ENCODE data around the gene SLC25A18. TPM values are rescaled to one million over a fixed set of nuclear protein-coding genes. Genes with fewer than 3 reads are reported as not detected.

Gene SLC25A18
- total RNA-seq, 1 experiment from 2014 or later = 2.1 TPM

GRCh38 chr22:17606496-17606895 lies 43.2 kb downstream of the SLC25A18 start (continued):
- TF ChIP-seq STAT6 (CRISPR knock-in tag; conservative IDR thresholded peaks at IDR 0.05; ENCODE audit: low read depth) (no peak), TEAD1 (CRISPR knock-in tag; IDR thresholded peaks at IDR 0.05) (no peak), USF1 (CRISPR knock-in tag; IDR thresholded peaks at IDR 0.05) (no peak), ZMAT4 (CRISPR knock-in tag; IDR thresholded peaks at IDR 0.05) (no peak), ZNF138 (CRISPR knock-in tag; conservative IDR thresholded peaks at IDR 0.05) (no peak), ZNF416 (CRISPR knock-in tag; IDR thresholded peaks at IDR 0.05) (no peak), ZBTB43 (CRISPR knock-in tag; IDR thresholded peaks at IDR 0.05) (no peak), FOXP4 (CRISPR knock-in tag; IDR thresholded peaks at IDR 0.05) (no peak)

- H3K36me3 Mint-ChIP-seq = peaks cover 31% of the 10 kb centered on the region
- POLR2A ChIA-PET = no interaction called here
- ATAC-seq (no peak), DNase-seq (ENCODE audit: low spot score) (no peak)
- H3K27ac Mint-ChIP-seq = no peak overlapping the region
- no peaks in the 10 kb centered on the region for H3K4me1 Mint-ChIP-seq
- H3K9me3 Mint-ChIP-seq = no peaks in the 10 kb centered on the region
- no peak overlapping the region for H3K4me3 Mint-ChIP-seq
- no peaks in the 10 kb centered on the region for H3K27me3 Mint-ChIP-seq (ENCODE audit: low read depth)
- CTCF ChIA-PET = interaction anchor here (2.5 kb wide), 1 partner anchor 49 kb away, joined by 7 read pairs; no protein-coding TSS in a partner anchor
- TF ChIP-seq USF2 (CRISPR knock-in tag; IDR thresholded peaks at IDR 0.05) (no peak), JAZF1 (CRISPR knock-in tag; IDR thresholded peaks at IDR 0.05) (no peak), E2F1 (CRISPR knock-in tag; IDR thresholded peaks at IDR 0.05) (no peak), STAT6 (CRISPR knock-in tag; conservative IDR thresholded peaks at IDR 0.05; ENCODE audit: low read depth) (no peak), ZNF281 (CRISPR knock-in tag; IDR thresholded peaks at IDR 0.05) (no peak), TP53 (CRISPR knock-in tag; IDR thresholded peaks at IDR 0.05) (no peak), FOXP4 (CRISPR knock-in tag; IDR thresholded peaks at IDR 0.05) (no peak), MAX (CRISPR knock-in tag; IDR thresholded peaks at IDR 0.05) (no peak), GTF2I (CRISPR knock-in tag; conservative IDR thresholded peaks at IDR 0.05) (no peak), ZNF671 (CRISPR knock-in tag; IDR thresholded peaks at IDR 0.05) (no peak), SMAD3 (CRISPR knock-in tag; IDR thresholded peaks at IDR 0.05; ENCODE audit: borderline replicate concordance) (no peak)
These were observed 44.7 kb downstream of the SLC25A18 start for GRCh38 chr22:17607891-17608521.
